Retinal pigment epithelial cell (primary cell): ENCODE data around the gene DDX27.
A peak's percentile ranks its signal among the peaks of the same experiment; 100 is the strongest.

Experiments
- DNase-seq: peaks from one replicate; pipeline ENCODE4 v3.0.0-alpha.2; 2010; ENCODE audit warnings: low read depth
- H3K4me3 ChIP-seq: 2 replicates; pipeline ENCODE4 v1.5.1; 2011; ENCODE audit warnings: mild to moderate bottlenecking, low read length, control low read depth, moderate library complexity
- TF ChIP-seq, protein P1 (sequence below): conservative IDR thresholded peaks from 2 replicates; pipeline ENCODE4 v1.5.1; 2011; ENCODE audit warnings: low read depth, low read length, control low read depth, inconsistent platforms

The DDX27 gene, protein sequence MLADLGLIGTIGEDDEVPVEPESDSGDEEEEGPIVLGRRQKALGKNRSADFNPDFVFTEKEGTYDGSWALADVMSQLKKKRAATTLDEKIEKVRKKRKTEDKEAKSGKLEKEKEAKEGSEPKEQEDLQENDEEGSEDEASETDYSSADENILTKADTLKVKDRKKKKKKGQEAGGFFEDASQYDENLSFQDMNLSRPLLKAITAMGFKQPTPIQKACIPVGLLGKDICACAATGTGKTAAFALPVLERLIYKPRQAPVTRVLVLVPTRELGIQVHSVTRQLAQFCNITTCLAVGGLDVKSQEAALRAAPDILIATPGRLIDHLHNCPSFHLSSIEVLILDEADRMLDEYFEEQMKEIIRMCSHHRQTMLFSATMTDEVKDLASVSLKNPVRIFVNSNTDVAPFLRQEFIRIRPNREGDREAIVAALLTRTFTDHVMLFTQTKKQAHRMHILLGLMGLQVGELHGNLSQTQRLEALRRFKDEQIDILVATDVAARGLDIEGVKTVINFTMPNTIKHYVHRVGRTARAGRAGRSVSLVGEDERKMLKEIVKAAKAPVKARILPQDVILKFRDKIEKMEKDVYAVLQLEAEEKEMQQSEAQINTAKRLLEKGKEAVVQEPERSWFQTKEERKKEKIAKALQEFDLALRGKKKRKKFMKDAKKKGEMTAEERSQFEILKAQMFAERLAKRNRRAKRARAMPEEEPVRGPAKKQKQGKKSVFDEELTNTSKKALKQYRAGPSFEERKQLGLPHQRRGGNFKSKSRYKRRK

DNA sequence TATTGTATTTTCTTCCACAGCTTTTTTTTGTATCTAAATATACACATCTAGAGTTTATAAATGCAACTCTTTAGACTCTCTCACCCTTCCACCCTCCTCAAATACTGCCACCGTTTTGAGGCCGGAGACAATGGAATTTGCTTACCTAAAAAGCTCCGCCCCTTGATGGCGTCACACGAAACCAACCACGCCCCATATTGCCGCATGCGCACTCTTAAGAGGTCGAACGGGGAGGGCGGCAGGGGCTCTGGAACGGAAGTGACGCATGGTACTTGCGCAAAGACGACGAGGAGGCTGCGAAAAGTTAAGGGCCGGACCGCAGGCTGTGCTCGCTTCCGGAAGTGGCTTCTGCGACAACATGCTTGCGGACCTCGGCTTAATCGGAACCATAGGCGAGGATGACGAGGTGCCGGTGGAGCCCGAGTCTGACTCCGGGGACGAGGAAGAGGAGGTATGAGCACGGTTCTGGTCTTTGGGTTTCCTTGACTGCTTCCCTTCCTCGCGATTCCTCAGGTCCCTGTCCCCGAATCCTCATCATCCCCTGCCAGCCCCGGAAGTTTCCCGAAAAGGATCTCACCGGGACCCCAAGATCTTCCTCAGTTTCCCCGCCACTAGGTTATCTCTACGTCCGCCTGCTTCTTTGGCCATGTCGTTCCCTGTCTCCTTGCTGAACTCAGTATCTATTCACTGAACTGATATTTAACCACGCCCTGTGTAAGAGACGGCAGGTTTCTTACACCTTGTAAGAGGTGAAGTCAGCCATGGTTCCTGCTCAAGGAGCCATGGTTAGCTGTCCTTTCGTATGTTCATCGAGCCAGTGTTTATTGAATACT lies at the start of gene DDX27:
DDX27 (plus strand) TSS at position 326 of the 833 bp plus-strand sequence; CDS start at position 359, 33 bp downstream.
- peak; percentile 93 for DNase-seq
- peak within 1 kb of the TSS; percentile 99 for H3K4me3 ChIP-seq
- TF ChIP-seq, protein P1, sequence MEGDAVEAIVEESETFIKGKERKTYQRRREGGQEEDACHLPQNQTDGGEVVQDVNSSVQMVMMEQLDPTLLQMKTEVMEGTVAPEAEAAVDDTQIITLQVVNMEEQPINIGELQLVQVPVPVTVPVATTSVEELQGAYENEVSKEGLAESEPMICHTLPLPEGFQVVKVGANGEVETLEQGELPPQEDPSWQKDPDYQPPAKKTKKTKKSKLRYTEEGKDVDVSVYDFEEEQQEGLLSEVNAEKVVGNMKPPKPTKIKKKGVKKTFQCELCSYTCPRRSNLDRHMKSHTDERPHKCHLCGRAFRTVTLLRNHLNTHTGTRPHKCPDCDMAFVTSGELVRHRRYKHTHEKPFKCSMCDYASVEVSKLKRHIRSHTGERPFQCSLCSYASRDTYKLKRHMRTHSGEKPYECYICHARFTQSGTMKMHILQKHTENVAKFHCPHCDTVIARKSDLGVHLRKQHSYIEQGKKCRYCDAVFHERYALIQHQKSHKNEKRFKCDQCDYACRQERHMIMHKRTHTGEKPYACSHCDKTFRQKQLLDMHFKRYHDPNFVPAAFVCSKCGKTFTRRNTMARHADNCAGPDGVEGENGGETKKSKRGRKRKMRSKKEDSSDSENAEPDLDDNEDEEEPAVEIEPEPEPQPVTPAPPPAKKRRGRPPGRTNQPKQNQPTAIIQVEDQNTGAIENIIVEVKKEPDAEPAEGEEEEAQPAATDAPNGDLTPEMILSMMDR = no peak

DNA sequence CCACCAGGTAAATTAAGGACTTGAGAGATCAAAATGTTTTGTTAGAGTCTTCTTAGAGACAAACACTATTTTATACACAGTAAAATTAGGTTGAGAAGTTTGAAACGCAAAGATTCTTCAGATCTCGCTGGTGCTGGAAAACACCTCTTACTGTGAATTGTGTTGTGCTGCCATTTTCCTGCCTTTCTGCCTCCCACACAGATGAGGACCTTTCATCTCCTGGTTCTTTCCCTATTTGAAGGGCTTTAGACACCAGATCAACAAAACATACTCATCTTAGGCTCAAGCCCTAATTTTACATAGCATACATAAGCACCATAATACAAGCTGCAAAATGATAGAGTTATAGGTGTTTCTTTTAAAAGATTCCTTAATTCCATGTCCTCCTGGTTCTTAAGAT lies 49.7 kb upstream of the DDX27 start:
- TF ChIP-seq, protein P1 = no peak
- no peak for DNase-seq
- H3K4me3 ChIP-seq = no peak overlapping the region

DNA sequence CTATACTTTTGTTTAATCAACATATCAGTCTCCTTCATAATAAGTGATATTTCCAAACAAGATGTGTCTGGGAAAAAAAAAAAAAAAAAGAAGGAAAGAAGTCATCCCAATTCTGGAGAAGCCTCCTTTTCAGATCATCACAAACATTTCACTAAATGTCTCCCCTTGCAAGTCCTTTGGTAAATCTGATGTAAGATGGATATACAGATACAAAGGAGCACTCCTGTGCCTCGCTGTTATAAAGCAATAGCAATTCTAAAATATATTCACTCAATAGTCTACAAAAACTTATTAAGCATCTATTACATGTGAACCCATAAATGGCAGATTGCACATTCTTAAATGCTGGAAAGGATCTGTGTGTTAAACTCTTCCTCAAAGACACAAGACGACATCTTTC lies 48.5 kb upstream of the DDX27 start:
- H3K4me3 ChIP-seq = no peak overlapping the region
- TF ChIP-seq, protein P1 = no peak
- no peak for DNase-seq

DNA sequence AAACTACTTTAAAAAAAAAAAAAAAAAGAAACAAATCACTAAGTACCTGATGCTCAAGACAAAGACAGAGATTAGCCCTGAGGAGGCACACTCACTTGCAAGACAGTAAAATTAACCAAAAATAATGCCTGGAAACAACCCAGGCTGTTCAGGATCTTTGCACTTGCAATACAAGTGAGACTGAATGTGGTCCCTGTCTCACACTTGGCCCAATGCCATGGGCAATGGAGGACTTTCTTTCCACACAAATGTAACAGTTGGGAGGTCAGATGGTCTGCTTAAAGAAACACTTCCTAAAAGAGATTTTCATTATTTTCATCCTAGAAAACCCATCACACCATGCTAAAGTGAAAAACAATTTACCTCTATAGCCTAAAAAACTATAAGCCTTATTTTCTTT lies 47.3 kb upstream of the DDX27 start:
- no peak for DNase-seq
- TF ChIP-seq, protein P1 = no peak
- no peak overlapping the region for H3K4me3 ChIP-seq

DNA sequence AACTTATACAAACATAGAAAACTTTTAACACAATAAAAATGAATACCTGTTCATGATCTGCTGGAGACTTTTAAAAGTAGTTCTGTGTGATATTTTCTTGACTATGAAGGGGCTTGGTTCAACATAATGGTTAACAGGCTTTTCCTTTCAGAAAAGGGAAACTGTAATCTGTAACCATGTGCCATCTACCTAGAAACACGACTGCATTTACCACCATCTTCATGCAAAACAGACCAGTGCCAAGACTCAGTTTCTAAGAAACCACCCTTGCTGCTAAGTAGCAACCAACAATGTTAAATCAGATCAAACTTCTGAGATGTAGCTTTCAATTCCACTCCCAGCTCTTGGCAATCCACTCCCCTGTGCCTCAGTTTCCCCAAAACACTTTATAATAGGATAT lies 46.8 kb upstream of the DDX27 start:
- TF ChIP-seq, protein P1 = no peak
- no peak overlapping the region for H3K4me3 ChIP-seq
- no peak for DNase-seq

DNA sequence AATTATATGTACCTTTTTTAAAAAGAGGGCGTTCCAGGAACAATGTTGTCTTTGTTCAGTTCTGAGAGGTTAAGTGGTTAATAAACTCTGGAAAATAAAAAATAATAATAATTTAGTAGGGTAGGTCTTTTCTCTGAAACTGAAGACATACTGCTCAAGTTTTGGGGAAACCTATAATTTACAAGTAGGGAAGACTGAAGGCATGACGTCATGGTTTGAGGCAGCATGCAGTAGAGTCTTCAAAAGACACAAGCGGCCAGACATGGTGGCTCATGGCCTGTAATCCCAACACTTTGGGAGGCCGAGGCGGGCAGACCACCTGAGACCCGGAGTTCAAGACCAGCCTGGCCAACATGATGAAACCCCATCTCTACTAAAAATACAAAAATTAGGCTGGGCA lies 45.0 kb upstream of the DDX27 start:
- TF ChIP-seq, protein P1 = no peak
- H3K4me3 ChIP-seq = no peak overlapping the region
- no peak for DNase-seq
